GM12878 (cell line): ENCODE measurements around the gene FBXL16. TPM values are rescaled to one million over a fixed set of nuclear protein-coding genes. Genes with fewer than 3 reads are reported as not detected.

Source experiments
- ATAC-seq: fragments of 200-7000 bp; cut with Tn5 transposase; 3 replicates; pipeline ENCODE4 v1.9.1; 2020; ENCODE audit warnings: mild to moderate bottlenecking, moderate library complexity
- BruUV-seq: library from RNA; stranded (reverse); fragments of 400-500 nt; replicated peaks from 2 replicates; lab custom pipeline; 2021; lab: Mats Ljungman, UMichigan
- CTCF ChIA-PET: fragments of 300-600 bp; sonication (Branson Sonifier 250); formaldehyde crosslinking; extraction: SDS; loops from one replicate; lab custom pipeline; 2021; ENCODE audit warnings: inconsistent platforms; lab: Yijun Ruan, JAX
- POLR2A ChIA-PET: fragments of 350-600 bp; formaldehyde crosslinking; extraction: SDS; loops from one replicate; lab custom pipeline; 2021; ENCODE audit warnings: inconsistent platforms; lab: Charles Lee
- RAD21 ChIA-PET: fragments of 300-600 bp; sonication (Branson Sonifier 250); formaldehyde crosslinking; loops from one replicate; lab custom pipeline; 2023; ENCODE audit warnings: antibody characterized with exemption; ENCODE audit not compliant: unreplicated experiment; lab: Charles Lee
- SMC1A ChIA-PET: fragments of 300-600 bp; sonication (Branson Sonifier 250); formaldehyde crosslinking; loops from one replicate; lab custom pipeline; 2023; ENCODE audit not compliant: unreplicated experiment, uncharacterized antibody; lab: Charles Lee
- DNase-seq: peaks from one replicate; pipeline ENCODE4 v3.0.0-alpha.2; 2011; ENCODE audit warnings: low read depth, low spot score
- FAIRE-seq: peaks from 3 replicates; lab custom pipeline; 2011; peaks lifted over from hg19 to GRCh38; lab: Jason Lieb, UNC
- H2AFZ ChIP-seq: 2 replicates; pipeline ENCODE4 v1.6.0; 2011; ENCODE audit warnings: low read depth, low read length, control low read depth; ENCODE audit not compliant: control insufficient read depth
- H3K27ac ChIP-seq: 2 replicates; pipeline ENCODE4 v1.5.1; 2011; ENCODE audit warnings: control low read depth; ENCODE audit not compliant: control insufficient read depth, insufficient read depth
- H3K27me3 ChIP-seq, 2 experiments: replicated peaks in 1 of 2; 2 replicates each; pipeline versions ENCODE4 v1.6.0 to v1.6.1; 2011; ENCODE audit warnings: low read length in 1 of 2; ENCODE audit not compliant: control insufficient read depth in 2 of 2, insufficient read depth in 2 of 2
- H3K36me3 ChIP-seq, 2 experiments: 2 replicates each; pipeline ENCODE4 v1.5.1; 2011; ENCODE audit warnings: low read length in 1 of 2; ENCODE audit not compliant: control insufficient read depth in 2 of 2, insufficient read depth in 2 of 2
- H3K4me1 ChIP-seq: 2 replicates; pipeline ENCODE4 v1.6.1; 2011; ENCODE audit warnings: mild to moderate bottlenecking, low read length, moderate library complexity, mixed read lengths; ENCODE audit not compliant: control insufficient read depth, insufficient read depth
- H3K4me2 ChIP-seq: 2 replicates; pipeline ENCODE4 v1.6.0; 2011; ENCODE audit warnings: control low read depth; ENCODE audit not compliant: control insufficient read depth, insufficient read depth
- H3K4me3 ChIP-seq: fragments of 200-600 bp; sonication (generic); 2 replicates; pipeline ENCODE4 v1.5.1; 2016
- H3K79me2 ChIP-seq: 2 replicates; pipeline ENCODE4 v1.6.0; 2011; ENCODE audit warnings: low read length; ENCODE audit not compliant: control insufficient read depth, insufficient read depth
- H3K9ac ChIP-seq: 2 replicates; pipeline ENCODE4 v1.8.0; 2011; ENCODE audit warnings: low read length, control low read depth, mixed read lengths; ENCODE audit not compliant: control insufficient read depth, insufficient read depth
- H3K9me3 ChIP-seq: replicated peaks from 3 replicates; pipeline ENCODE4 v1.5.1; 2011; ENCODE audit warnings: mild to moderate bottlenecking, low read length; ENCODE audit not compliant: control insufficient read depth, insufficient read depth
- H4K20me1 ChIP-seq: 2 replicates; pipeline ENCODE4 v1.6.0; 2011; ENCODE audit not compliant: control insufficient read depth, insufficient read depth
- BMI1 ChIP-seq: fragments of 450-650 bp; IDR thresholded peaks from 2 replicates; pipeline ENCODE4 v1.6.1; 2016; ENCODE audit warnings: mild to moderate bottlenecking, moderate library complexity, borderline replicate concordance
- EGR1 ChIP-seq, 2 experiments: IDR thresholded peaks; 1 replicate in 1 of 2; 2 replicates in 1 of 2; pipeline ENCODE4 v1.6.1; 2011 to 2012; ENCODE audit warnings: low read depth in 2 of 2, low read length in 2 of 2, borderline replicate concordance in 1 of 2, mild to moderate bottlenecking in 1 of 2, moderate library complexity in 1 of 2
- FOXK2 ChIP-seq: fragments of 450-650 bp; IDR thresholded peaks from 2 replicates; pipeline ENCODE4 v1.6.1; 2017; ENCODE audit warnings: mild to moderate bottlenecking, moderate library complexity
- RAD21 ChIP-seq: IDR thresholded peaks from 2 replicates; pipeline ENCODE4 v1.6.1; 2011; ENCODE audit warnings: mild to moderate bottlenecking, low read depth, low read length, moderate library complexity; ENCODE audit not compliant: insufficient read depth
- SUPT20H ChIP-seq: IDR thresholded peaks from 2 replicates; pipeline ENCODE4 v1.6.1; 2011; ENCODE audit warnings: low read depth, mild to moderate bottlenecking, low read length, moderate library complexity, borderline replicate concordance; ENCODE audit not compliant: control insufficient read depth
- WGBS: methylation state at CpG from one replicate; pipeline ENCODE4 v1.1.6; 2016; ENCODE audit warnings: low lambda C conversion rate; ENCODE audit not compliant: insufficient replicate concordance, insufficient coverage; ENCODE audit errors: missing lambda C conversion rate; 5-methylcytosine and 5-hydroxymethylcytosine counted together
- in situ Hi-C: fragments of 300-500 bp; cut with MboI; formaldehyde crosslinking; loops from 9 replicates; pipeline ENCODE4 v1.14.3; 2018; ENCODE audit warnings: mixed read lengths
- intact Hi-C: fragments of 100-400 bp; cut with micrococcal nuclease; formaldehyde crosslinking; loops from one replicate; pipeline ENCODE4 v1.14.2; 2022; ENCODE audit not compliant: unreplicated experiment
- polyA plus RNA-seq, 11 experiments: library from polyadenylated mRNA; depleted of rRNA in 4 of 11; unstranded in 6 of 11; stranded (reverse) in 5 of 11; fragments of >200 nt; fragmentation: Nextera tagmentation in 4 of 11; fragmentation: Illumina TruSeq in 1 of 11; extraction: Ambion mirVana in 4 of 11; extraction: Trizol in 1 of 11; gene quantifications; 1 replicate in 1 of 11; 2 replicates in 10 of 11; pipeline versions ENCODE4 v1.2.1 to v1.2.3, GENCODE V29; 2011 to 2016; ENCODE audit warnings: inconsistent platforms in 2 of 11, missing spikeins in 2 of 11, low read depth in 1 of 11
- total RNA-seq, 4 experiments: library from RNA; depleted of rRNA in 3 of 4; stranded (reverse); fragments of >200 nt in 3 of 4; fragmentation: Illumina TruSeq in 1 of 4; extraction: Trizol in 1 of 4; gene quantifications; 2 replicates each; pipeline versions ENCODE4 v1.2.1 to v1.2.3, GENCODE V29; 2013 to 2021
- TF ChIP-seq, protein P1 (sequence below): fragments of 450-650 bp; formaldehyde crosslinking; IDR thresholded peaks from 2 replicates; pipeline ENCODE4 v1.4.0; 2020; ENCODE audit warnings: mild to moderate bottlenecking, moderate library complexity
- TF ChIP-seq, protein P2 (sequence below): IDR thresholded peaks from 2 replicates; pipeline ENCODE4 v1.6.1; 2011; ENCODE audit warnings: borderline replicate concordance, low read depth, mild to moderate bottlenecking, moderate library complexity, mixed read lengths, low read length; ENCODE audit not compliant: insufficient read depth; ENCODE audit errors: extremely low read length
- TF ChIP-seq, protein P3 (sequence below): fragments of 450-650 bp; IDR thresholded peaks from 2 replicates; pipeline ENCODE4 v1.6.1; 2017; ENCODE audit warnings: mild to moderate bottlenecking, moderate library complexity

FBXL16 gene
- total and polyA plus RNA-seq, 10 of the 15 experiments (the other 5 are each of a cell fraction or from before 2014, with no cell fraction given) = 0.13 to 1.4 (median 0.24) TPM

DNA sequence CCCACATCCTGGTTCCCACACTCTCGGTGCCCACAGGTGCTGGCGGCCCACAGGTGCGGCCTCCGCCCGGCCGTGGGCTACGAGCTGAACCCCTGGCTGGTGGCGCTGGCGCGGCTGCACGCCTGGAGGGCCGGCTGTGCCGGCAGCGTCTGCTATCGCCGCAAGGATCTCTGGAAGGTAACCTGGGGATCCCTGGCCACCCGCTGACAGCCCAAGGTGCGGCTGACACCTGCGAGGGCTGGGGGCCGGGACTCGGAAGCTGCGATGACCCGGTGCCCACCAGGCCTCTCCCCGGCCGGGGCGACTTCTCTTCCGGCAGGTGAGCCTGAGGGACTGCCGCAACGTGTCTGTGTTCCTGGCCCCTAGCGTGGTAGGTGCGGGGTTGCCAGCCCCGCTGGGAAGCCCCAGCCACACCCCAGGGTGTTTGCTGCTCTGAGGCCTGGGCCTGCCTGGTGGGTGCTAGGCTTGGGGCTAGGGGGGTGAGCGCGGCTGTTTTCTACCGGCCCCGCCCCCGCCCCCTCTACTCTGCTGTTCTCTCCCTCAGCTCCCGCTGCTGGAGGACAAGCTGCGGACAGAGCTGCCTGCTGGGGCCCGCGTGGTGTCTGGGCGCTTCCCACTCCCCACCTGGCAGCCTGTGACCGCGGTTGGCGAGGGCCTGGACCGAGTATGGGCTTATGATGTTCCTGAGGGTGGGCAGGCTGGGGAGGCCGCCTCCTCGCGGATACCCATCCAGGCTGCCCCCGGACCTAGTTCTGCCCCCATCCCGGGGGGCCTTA is 16.4 kb upstream of the FBXL16 start (continued):
- TF ChIP-seq FOXK2 = no peak

DNA sequence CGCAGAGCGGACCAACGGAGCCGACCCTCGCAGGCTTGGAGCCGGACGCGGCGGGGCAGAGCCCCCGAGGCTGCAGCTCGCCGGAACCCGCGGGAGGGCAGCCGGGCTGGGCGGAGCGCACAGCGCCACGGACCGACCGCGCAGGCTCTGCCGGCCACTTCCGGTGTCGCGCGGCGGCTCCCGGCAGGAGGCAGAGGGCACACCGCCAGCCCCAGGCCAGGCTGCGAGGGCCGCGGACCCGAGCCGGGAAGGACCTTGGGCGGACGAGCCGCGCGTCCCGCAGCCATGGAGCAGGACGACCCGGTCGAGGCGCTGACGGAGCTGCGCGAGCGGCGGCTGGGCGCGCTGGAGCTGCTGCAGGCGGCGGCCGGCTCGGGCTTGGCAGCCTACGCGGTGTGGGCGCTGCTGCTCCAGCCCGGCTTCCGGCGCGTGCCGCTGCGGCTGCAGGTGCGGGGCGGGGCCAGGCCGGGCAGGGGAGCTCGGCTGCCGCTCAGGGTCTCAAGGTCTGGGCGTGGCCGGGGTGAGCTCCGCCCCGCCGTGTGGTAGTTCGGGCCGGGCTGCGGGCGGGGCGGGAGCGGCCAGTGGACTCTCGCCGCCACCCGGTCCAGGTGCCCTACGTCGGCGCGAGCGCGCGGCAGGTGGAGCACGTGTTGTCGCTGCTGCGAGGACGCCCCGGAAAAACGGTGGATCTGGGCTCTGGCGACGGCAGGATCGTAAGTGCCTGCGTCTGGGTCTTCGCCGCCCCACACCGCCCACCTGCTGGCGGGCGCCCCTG is 15.6 kb upstream of the FBXL16 start, which contains the start of gene ANTKMT:
Gene ANTKMT, plus strand, starts transcription at position 157 of the 775 bp plus-strand sequence. Its CDS starts 129 bp downstream, at position 286.
- DNase-seq (no peak), FAIRE-seq (peak; percentile 62), ATAC-seq (peak; percentile 87)
- Histone ChIP-seq H3K4me2 (peak within 1 kb of the TSS; percentile 69), H3K9ac (peak within 1 kb of the TSS; percentile 91), H3K9me3 (no peaks in the 10 kb centered on the region), H3K27ac (peak within 1 kb of the TSS; percentile 87), H3K79me2 (no peaks in the 10 kb centered on the region; the same call in 1 of the 2 replicates), H3K4me1 (peaks cover 16% of the 10 kb centered on the region), H2AFZ (peak within 1 kb of the TSS; percentile 92), H4K20me1 (0 out of 2 replicates have a peak, but pooled peaks cover 2% of the 10 kb centered on the region), H3K27me3 (no peaks in the 10 kb centered on the region), H3K4me3 (peak within 1 kb of the TSS; percentile 86), H3K36me3 (no peaks in the 10 kb centered on the region)
- WGBS = 3% methylated on average over 101 of the region's 106 CpGs
- RAD21 ChIA-PET = interaction anchor here (0.8 to 2.4 kb wide), 4 partner anchors 16 to 67 kb away, joined by 3 to 10 read pairs (median 6); partner anchors contain the start of genes CHTF18, RPUSD1 and STUB1
- in situ Hi-C loops = no loop called here
- intact Hi-C loops = loop anchor here (2.0 kb wide), 2 partner anchors 20 to 36 kb away; partner anchors contain the start of genes CIAO3 and JMJD8
- POLR2A ChIA-PET = interaction anchor here (0.5 to 2.5 kb wide), 8 partner anchors 9 to 149 kb away, joined by 3 to 29 read pairs (median 6); partner anchors contain the start of genes CHTF18, CIAO3 and RPUSD1
- SMC1A ChIA-PET = interaction anchor here (1.2 to 1.3 kb wide), 3 partner anchors 9 to 60 kb away, joined by 3 to 4 read pairs (median 3); no protein-coding TSS in a partner anchor
- TSS peak; percentile 63 for BruUV-seq
- CTCF ChIA-PET = interaction anchor here (0.9 to 2.5 kb wide), 5 partner anchors 11 to 64 kb away, joined by 3 to 16 read pairs (median 4); no protein-coding TSS in a partner anchor
- TF ChIP-seq RAD21 (no peak), SUPT20H (no peak), EGR1 (IDR thresholded peaks at IDR 0.05; ENCODE audit: borderline replicate concordance in 1 of 2, low read depth in 2 of 2, low read length in 2 of 2) (no peak), BMI1 (no peak)
- TF ChIP-seq, protein P1, sequence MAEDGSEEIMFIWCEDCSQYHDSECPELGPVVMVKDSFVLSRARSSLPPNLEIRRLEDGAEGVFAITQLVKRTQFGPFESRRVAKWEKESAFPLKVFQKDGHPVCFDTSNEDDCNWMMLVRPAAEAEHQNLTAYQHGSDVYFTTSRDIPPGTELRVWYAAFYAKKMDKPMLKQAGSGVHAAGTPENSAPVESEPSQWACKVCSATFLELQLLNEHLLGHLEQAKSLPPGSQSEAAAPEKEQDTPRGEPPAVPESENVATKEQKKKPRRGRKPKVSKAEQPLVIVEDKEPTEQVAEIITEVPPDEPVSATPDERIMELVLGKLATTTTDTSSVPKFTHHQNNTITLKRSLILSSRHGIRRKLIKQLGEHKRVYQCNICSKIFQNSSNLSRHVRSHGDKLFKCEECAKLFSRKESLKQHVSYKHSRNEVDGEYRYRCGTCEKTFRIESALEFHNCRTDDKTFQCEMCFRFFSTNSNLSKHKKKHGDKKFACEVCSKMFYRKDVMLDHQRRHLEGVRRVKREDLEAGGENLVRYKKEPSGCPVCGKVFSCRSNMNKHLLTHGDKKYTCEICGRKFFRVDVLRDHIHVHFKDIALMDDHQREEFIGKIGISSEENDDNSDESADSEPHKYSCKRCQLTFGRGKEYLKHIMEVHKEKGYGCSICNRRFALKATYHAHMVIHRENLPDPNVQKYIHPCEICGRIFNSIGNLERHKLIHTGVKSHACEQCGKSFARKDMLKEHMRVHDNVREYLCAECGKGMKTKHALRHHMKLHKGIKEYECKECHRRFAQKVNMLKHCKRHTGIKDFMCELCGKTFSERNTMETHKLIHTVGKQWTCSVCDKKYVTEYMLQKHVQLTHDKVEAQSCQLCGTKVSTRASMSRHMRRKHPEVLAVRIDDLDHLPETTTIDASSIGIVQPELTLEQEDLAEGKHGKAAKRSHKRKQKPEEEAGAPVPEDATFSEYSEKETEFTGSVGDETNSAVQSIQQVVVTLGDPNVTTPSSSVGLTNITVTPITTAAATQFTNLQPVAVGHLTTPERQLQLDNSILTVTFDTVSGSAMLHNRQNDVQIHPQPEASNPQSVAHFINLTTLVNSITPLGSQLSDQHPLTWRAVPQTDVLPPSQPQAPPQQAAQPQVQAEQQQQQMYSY = no peak
- TF ChIP-seq, protein P2, sequence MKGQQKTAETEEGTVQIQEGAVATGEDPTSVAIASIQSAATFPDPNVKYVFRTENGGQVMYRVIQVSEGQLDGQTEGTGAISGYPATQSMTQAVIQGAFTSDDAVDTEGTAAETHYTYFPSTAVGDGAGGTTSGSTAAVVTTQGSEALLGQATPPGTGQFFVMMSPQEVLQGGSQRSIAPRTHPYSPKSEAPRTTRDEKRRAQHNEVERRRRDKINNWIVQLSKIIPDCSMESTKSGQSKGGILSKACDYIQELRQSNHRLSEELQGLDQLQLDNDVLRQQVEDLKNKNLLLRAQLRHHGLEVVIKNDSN = no peak
- TF ChIP-seq, protein P3, sequence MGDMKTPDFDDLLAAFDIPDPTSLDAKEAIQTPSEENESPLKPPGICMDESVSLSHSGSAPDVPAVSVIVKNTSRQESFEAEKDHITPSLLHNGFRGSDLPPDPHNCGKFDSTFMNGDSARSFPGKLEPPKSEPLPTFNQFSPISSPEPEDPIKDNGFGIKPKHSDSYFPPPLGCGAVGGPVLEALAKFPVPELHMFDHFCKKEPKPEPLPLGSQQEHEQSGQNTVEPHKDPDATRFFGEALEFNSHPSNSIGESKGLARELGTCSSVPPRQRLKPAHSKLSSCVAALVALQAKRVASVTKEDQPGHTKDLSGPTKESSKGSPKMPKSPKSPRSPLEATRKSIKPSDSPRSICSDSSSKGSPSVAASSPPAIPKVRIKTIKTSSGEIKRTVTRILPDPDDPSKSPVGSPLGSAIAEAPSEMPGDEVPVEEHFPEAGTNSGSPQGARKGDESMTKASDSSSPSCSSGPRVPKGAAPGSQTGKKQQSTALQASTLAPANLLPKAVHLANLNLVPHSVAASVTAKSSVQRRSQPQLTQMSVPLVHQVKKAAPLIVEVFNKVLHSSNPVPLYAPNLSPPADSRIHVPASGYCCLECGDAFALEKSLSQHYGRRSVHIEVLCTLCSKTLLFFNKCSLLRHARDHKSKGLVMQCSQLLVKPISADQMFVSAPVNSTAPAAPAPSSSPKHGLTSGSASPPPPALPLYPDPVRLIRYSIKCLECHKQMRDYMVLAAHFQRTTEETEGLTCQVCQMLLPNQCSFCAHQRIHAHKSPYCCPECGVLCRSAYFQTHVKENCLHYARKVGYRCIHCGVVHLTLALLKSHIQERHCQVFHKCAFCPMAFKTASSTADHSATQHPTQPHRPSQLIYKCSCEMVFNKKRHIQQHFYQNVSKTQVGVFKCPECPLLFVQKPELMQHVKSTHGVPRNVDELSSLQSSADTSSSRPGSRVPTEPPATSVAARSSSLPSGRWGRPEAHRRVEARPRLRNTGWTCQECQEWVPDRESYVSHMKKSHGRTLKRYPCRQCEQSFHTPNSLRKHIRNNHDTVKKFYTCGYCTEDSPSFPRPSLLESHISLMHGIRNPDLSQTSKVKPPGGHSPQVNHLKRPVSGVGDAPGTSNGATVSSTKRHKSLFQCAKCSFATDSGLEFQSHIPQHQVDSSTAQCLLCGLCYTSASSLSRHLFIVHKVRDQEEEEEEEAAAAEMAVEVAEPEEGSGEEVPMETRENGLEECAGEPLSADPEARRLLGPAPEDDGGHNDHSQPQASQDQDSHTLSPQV = peak; percentile 48; the same call in 1 of the 2 replicates
